Fibroblast of peridontal ligament (primary cell): Measurements from ENCODE around the gene RCC1.
"Not testable (repeated sequence)": the region's sequence is repeated elsewhere in the genome, so short reads cannot be mapped to it uniquely, and the experiment has no call there.

ENCODE experiments used
- DNase-seq: peaks from one replicate; pipeline ENCODE4 v3.0.0-alpha.2; 2010; ENCODE audit errors: extremely low read depth

Gene RCC1

GRCh38 chr1:28505406-28506187 is at the start of gene RCC1:
TSS of gene RCC1 (plus strand) at chr1:28506043. CDS start at chr1:28529867, 23,824 bp downstream.
- DNase-seq, result peak; percentile 100

- DNase-seq, result peak; percentile 76
Measured at GRCh38 chr1:28456078-28456477, 49.8 kb upstream of the RCC1 start.

DNA sequence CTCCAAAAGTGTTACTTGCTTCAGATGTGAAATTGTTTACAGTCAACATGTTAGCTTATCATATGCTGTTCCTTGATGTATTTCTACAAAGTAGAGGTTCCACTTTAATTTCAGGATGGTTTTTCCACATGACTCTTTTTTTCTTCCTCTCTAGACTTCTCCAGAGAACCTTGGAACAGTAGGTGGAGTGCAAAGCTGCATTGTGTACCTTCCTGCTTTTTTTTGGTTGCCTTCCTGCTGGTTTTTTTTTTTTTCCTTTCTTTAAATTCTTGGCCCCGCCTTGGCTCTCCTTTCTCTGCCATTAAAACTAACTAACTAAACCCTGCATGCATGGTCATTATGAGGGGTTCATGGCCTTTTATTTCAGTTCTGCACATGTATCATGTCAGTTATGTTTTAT is 48.2 kb upstream of the RCC1 start:
- no peak for DNase-seq

- no peak for DNase-seq
Measured at GRCh38 chr1:28458237-28459228, 47.3 kb upstream of the RCC1 start.

- no peak for DNase-seq
Measured at GRCh38 chr1:28466226-28466778, 39.5 kb upstream of the RCC1 start.

- no peak for DNase-seq
Measured at GRCh38 chr1:28470146-28470545, 35.7 kb upstream of the RCC1 start.

DNA sequence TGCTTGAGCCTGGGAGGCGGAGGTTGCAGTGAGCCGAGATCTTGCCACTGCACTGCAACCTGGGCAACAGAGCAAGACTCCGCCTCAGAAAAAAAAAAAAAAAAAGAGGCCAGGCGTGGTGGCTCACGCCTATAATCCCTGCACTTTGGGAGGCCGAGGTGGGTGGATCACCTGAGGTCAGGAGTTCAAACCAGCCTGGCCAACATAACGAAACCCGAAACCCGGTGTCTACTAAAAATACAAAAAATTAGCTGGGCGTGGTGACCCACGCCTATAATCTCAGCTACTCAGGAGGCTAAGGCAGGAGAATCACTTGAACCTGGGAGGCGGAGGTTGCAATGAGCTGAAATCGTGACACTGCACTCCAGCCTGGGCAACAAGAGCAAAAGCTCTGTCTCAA is 26.3 kb upstream of the RCC1 start:
- not testable (repeated sequence) for DNase-seq

DNA sequence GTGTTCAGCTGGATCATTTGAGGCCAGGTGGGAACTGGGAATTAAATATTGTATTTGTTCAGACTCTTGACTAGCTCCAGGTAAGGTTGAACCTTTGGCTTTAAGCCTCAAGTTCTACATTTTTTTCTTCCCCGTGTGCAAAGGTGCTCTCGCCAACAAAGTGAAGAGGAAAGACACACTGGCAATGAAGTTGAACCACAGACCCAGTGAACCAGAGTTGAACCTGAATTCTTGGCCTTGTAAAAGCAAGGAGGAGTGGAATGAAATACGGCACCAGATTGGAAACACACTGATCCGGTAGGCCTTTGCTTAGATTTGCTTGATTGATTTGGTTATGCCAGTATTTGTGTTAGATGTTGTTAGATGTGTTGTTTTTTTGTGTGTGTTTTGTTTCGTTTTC is 25.5 kb upstream of the RCC1 start:
- no peak for DNase-seq

GRCh38 chr1:28482138-28482537 is 23.7 kb upstream of the RCC1 start:
- no peak for DNase-seq

DNA sequence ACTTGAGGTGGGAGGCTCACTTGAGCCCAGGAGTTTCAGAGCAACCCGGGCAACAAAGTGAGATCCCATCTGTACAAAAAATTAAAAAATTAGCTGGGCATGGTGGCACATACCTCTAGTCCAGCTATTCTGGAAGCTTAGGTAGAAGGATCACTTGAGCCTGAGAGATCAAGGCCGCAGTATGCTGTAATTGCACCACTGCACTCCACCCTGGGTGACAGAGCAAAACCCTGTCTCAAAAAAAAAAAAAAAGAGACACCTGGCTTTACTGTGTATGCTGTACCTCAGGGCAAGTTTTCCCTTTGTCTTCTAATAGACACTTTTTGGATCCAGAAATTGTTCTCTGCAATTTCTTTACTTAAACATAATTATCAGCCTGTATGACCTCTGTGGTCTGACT is 23.1 kb upstream of the RCC1 start:
- DNase-seq, result no peak

DNA sequence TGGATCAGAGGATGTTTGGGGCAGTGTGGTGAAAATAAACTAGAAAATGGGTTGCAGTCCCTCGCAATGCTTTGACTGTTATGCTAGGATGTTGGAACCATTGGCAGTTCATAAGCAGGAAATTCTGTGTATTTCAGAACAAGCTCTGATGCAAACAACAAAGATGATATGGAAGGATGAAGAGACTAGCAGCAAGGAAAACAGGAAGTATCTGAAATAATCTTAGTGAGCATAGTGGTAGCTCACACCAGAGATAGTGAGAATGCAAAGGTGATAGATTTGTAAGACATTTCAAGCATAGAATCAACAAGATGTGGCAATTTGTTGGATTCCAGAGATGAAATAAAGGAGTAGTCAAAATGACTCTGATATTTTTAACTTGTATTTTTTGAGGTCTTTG is 11.1 kb upstream of the RCC1 start:
- no peak for DNase-seq

- DNase-seq, result no peak
Measured at GRCh38 chr1:28499553-28499952, 6.3 kb upstream of the RCC1 start.

DNA sequence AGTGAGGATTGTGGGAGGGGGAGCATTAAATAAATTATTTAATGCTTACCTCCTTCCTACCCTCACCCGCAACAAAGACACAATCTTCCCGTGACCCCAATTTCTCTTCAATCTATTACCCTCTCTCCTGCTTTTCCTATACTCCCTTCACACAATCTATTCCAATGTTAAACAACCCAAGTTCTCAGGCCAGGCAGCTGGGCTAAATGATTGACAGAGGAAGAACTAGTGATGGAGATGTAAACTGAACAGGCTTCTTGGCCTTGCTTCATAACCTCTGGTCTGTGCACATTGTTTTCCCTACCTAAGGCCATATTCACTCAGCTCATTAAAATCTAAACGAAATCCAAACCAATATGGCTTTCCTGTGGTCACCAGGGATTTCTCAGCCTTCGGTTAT is 3.9 kb upstream of the RCC1 start:
- no peak for DNase-seq

GRCh38 chr1:28503117-28503516 is 2.7 kb upstream of the RCC1 start:
- no peak for DNase-seq

DNA sequence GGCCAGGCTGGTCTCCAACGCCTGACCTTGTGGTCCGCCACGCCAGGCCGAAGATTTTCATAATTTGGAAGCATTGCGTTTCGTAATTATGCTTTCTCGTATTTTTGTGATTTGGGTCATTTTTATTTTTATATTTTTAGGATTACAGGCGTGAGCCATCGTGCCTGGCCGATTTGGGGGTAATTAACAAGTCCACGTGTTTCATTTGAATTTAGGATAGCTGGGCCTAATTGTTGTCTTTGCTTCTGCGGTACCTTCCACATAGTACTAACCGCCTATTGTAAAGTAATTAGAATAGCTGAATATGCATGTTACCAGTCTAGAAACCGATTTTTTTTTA is 1.0 kb downstream of the RCC1 start:
- no peak for DNase-seq

DNA sequence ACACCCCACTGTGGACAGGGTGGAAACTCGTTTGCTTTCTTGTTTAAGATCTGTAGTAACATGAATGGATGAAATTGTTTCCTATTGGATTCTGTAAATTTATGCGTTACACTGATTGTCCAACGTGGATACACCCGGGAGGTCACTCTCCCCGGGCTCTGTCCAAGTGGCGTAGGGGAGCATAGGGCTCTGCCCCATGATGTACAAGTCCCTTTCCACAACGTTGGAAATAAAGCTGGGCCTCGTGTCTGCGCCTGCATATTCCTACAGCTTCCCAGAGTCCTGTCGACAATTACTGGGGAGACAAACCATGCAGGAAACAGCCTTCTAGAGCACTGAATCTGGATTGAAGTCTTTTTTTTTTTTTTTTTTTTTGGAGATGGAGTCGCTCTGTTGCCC is 1.4 kb downstream of the RCC1 start:
- DNase-seq, result no peak

- DNase-seq, result no peak
Measured at GRCh38 chr1:28507646-28508434, 2.0 kb downstream of the RCC1 start.

DNA sequence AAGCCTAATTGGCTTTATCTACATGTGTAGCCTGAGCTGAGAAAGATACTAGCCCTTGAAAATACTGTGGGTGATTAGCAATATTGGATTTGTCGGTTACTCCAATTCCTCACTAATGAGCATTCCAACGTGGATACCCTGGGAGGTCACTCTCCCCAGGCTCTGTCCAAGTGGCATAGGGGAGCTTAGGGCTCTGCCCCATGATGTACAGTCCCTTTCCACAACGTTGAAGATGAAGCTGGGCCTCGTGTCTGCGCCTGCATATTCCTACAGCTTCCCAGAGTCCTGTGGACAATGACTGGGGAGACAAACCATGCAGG is 2.6 kb downstream of the RCC1 start:
- no peak for DNase-seq

GRCh38 chr1:28509705-28510272 is 3.9 kb downstream of the RCC1 start:
- no peak for DNase-seq

GRCh38 chr1:28510273-28510969 is 4.6 kb downstream of the RCC1 start:
- DNase-seq, result no peak

DNA sequence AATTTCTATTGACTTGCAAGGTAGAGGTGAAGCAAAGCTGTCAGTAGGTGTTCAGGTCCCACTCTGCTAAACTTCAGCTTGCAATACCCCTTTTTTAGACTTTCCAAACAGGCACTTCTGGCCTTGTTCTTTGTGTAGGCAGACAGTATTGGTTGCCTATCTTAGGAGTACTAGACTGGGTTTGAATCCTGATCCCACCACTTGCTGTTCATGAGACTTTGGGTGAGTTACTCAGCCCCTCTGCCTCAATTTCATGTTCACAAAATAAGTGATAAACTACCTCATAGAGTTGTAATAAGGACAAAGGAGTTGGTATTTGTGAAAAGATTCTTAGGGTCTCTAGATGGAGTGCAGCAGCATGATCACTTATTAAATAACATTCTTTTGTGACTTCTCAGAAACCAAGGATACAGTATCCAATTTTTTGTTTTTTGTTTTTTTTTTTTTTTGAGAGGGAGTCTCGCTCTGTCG is 5.2 kb downstream of the RCC1 start:
- peak; percentile 48 for DNase-seq
